ENCODE measurements around the gene PLCH1. TPM values are rescaled to one million over a fixed set of nuclear protein-coding genes. Genes with fewer than 3 reads are reported as not detected.

The PLCH1 gene
- total RNA-seq, 1 experiment from 2014 or later = 8.9 TPM

DNA sequence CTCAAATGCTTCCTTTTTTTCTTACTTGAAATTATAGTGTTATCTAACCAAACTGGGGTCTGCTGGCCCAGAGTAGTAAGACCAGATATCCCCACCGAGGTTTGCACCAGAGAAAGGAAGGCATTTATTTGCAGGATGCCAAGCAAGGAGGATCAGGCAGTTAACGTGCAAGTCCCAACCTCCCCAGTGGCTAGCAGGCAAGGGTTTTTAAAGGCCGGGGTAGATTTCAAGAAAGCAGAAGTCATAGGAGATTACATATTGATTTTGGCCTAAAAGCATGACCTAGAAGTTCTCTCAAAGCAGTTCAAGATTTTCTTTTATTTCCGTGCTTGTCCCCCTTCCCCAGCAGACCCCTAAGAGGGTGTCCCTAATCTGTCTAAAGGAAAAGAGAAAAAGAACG lies 418.6 kb downstream of the PLCH1 start:
- CTCF ChIA-PET = interaction anchor here (1.0 to 1.1 kb wide), 2 partner anchors 9 to 422 kb away, joined by 4 read pairs; no protein-coding TSS in a partner anchor
- Mint-ChIP-seq H3K4me3 (no peak overlapping the region), H3K4me1 (peaks cover 33% of the 10 kb centered on the region)

More for the DNA sequence above, 418.6 kb downstream of the PLCH1 start:
- H3K9me3 Mint-ChIP-seq = no peaks in the 10 kb centered on the region
- no peaks in the 10 kb centered on the region for H3K36me3 Mint-ChIP-seq
- H3K27ac Mint-ChIP-seq = no peak overlapping the region
- ATAC-seq (no peak), DNase-seq (ENCODE audit: low spot score) (no peak)
- TF ChIP-seq, protein P1, sequence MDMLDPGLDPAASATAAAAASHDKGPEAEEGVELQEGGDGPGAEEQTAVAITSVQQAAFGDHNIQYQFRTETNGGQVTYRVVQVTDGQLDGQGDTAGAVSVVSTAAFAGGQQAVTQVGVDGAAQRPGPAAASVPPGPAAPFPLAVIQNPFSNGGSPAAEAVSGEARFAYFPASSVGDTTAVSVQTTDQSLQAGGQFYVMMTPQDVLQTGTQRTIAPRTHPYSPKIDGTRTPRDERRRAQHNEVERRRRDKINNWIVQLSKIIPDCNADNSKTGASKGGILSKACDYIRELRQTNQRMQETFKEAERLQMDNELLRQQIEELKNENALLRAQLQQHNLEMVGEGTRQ (CRISPR knock-in tag; IDR thresholded peaks at IDR 0.05) = no peak
- TF ChIP-seq, protein P2, sequence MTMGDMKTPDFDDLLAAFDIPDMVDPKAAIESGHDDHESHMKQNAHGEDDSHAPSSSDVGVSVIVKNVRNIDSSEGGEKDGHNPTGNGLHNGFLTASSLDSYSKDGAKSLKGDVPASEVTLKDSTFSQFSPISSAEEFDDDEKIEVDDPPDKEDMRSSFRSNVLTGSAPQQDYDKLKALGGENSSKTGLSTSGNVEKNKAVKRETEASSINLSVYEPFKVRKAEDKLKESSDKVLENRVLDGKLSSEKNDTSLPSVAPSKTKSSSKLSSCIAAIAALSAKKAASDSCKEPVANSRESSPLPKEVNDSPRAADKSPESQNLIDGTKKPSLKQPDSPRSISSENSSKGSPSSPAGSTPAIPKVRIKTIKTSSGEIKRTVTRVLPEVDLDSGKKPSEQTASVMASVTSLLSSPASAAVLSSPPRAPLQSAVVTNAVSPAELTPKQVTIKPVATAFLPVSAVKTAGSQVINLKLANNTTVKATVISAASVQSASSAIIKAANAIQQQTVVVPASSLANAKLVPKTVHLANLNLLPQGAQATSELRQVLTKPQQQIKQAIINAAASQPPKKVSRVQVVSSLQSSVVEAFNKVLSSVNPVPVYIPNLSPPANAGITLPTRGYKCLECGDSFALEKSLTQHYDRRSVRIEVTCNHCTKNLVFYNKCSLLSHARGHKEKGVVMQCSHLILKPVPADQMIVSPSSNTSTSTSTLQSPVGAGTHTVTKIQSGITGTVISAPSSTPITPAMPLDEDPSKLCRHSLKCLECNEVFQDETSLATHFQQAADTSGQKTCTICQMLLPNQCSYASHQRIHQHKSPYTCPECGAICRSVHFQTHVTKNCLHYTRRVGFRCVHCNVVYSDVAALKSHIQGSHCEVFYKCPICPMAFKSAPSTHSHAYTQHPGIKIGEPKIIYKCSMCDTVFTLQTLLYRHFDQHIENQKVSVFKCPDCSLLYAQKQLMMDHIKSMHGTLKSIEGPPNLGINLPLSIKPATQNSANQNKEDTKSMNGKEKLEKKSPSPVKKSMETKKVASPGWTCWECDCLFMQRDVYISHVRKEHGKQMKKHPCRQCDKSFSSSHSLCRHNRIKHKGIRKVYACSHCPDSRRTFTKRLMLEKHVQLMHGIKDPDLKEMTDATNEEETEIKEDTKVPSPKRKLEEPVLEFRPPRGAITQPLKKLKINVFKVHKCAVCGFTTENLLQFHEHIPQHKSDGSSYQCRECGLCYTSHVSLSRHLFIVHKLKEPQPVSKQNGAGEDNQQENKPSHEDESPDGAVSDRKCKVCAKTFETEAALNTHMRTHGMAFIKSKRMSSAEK (CRISPR knock-in tag; IDR thresholded peaks at IDR 0.05; ENCODE audit: borderline replicate concordance) = no peak
- TF ChIP-seq TEAD4 (CRISPR knock-in tag; IDR thresholded peaks at IDR 0.05) = no peak
- TF ChIP-seq RELA (CRISPR knock-in tag; IDR thresholded peaks at IDR 0.05; ENCODE audit: borderline replicate concordance) = no peak
- TF ChIP-seq, protein P3, sequence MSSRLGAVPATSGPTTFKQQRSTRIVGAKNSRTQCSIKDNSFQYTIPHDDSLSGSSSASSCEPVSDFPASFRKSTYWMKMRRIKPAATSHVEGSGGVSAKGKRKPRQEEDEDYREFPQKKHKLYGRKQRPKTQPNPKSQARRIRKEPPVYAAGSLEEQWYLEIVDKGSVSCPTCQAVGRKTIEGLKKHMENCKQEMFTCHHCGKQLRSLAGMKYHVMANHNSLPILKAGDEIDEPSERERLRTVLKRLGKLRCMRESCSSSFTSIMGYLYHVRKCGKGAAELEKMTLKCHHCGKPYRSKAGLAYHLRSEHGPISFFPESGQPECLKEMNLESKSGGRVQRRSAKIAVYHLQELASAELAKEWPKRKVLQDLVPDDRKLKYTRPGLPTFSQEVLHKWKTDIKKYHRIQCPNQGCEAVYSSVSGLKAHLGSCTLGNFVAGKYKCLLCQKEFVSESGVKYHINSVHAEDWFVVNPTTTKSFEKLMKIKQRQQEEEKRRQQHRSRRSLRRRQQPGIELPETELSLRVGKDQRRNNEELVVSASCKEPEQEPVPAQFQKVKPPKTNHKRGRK (CRISPR knock-in tag; IDR thresholded peaks at IDR 0.05; ENCODE audit: borderline replicate concordance) = no peak
- no peak for TF ChIP-seq NFYB (CRISPR knock-in tag; conservative IDR thresholded peaks at IDR 0.05; ENCODE audit: low read depth)
- no peak for TF ChIP-seq JUN (CRISPR knock-in tag; IDR thresholded peaks at IDR 0.05)
- TF ChIP-seq, protein P4, sequence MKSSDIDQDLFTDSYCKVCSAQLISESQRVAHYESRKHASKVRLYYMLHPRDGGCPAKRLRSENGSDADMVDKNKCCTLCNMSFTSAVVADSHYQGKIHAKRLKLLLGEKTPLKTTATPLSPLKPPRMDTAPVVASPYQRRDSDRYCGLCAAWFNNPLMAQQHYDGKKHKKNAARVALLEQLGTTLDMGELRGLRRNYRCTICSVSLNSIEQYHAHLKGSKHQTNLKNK (CRISPR knock-in tag; IDR thresholded peaks at IDR 0.05) = no peak
- TF ChIP-seq ZNF138 (CRISPR knock-in tag; conservative IDR thresholded peaks at IDR 0.05) = no peak
- TF ChIP-seq GRHL2 (CRISPR knock-in tag; IDR thresholded peaks at IDR 0.05; ENCODE audit: insufficient replicate concordance, severe bottlenecking) = no peak
- TF ChIP-seq RORB (CRISPR knock-in tag; IDR thresholded peaks at IDR 0.05) = no peak
- POLR2A ChIA-PET = no interaction called here
- no peaks in the 10 kb centered on the region for H3K27me3 Mint-ChIP-seq (ENCODE audit: low read depth)

Other genes with a start within 250 kb of the PLCH1 start
- 2.8 to 3.0 TPM (median 3.0 TPM) in 3 replicates for gene C3orf33, start 61.2 kb upstream of the PLCH1 start, total RNA-seq (2021)
- gene SLC33A1, start 109.4 kb upstream of the PLCH1 start, total RNA-seq (2021) = 19.8 to 24.9 TPM (median 21.6 TPM) in 3 replicates
- gene GMPS, start 125.6 kb upstream of the PLCH1 start, total RNA-seq (2021) = 125 to 136 TPM (median 128 TPM) in 3 replicates